Psoas muscle (tissue), 8 donors: ENCODE results near the gene NEK9. TPM values are rescaled to one million over a fixed set of nuclear protein-coding genes. Genes with fewer than 3 reads are reported as not detected.

Source experiments
- ATAC-seq, 4 donors: fragments of 200-7000 bp; cut with Tn5 transposase; one replicate each; pipeline ENCODE4 v1.9.1; 2020; ENCODE audit warnings: moderate library complexity in 3 of 4, mild to moderate bottlenecking in 2 of 4
- DNase-seq, 2 donors: peaks; one replicate each; pipeline ENCODE4 v3.0.0-alpha.2; 2020
- H3K27ac ChIP-seq: fragments of 200-600 bp; one replicate; pipeline ENCODE4 v1.8.0; 2022
- H3K27me3 ChIP-seq, 3 donors: fragments of 200-600 bp in 1 of 3; one replicate each; pipeline versions ENCODE4 v1.6.1 to v1.8.0; 2013 to 2022; ENCODE audit warnings: low read length in 2 of 3, mild to moderate bottlenecking in 2 of 3, moderate library complexity in 1 of 3; ENCODE audit not compliant: insufficient read depth in 3 of 3
- H3K36me3 ChIP-seq, 2 donors: fragments of 200-600 bp in 1 of 2; one replicate each; pipeline versions ENCODE4 v1.6.1 to v1.8.0; 2013 to 2022; ENCODE audit warnings: low read depth in 1 of 2, mild to moderate bottlenecking in 1 of 2, moderate library complexity in 1 of 2; ENCODE audit not compliant: insufficient read depth in 1 of 2
- H3K4me1 ChIP-seq: fragments of 200-600 bp; one replicate; pipeline ENCODE4 v1.8.0; 2022
- H3K4me3 ChIP-seq: fragments of 200-600 bp; one replicate; pipeline ENCODE4 v1.8.0; 2022; ENCODE audit warnings: mild to moderate bottlenecking
- H3K9me3 ChIP-seq: fragments of 200-600 bp; one replicate; pipeline ENCODE4 v1.8.0; 2022
- CTCF ChIP-seq: fragments of 200-600 bp; IDR thresholded peaks from one replicate; pipeline ENCODE4 v1.8.0; 2022; ENCODE audit warnings: antibody characterized with exemption
- WGBS, 3 donors: extraction: QIAGEN DNeasy Blood & Tissue Kit; methylation state at CpG; one replicate each; pipeline versions ENCODE4 v1.1.6 to v1.1.7; 2013; 5-methylcytosine and 5-hydroxymethylcytosine counted together
- intact Hi-C, 2 donors: fragments of 100-400 bp; cut with DNase I; formaldehyde crosslinking; loops; one replicate each; pipeline versions ENCODE4 v1.11.0 to v1.14.2; 2022
- polyA plus RNA-seq, 3 donors: library from polyadenylated mRNA; stranded (reverse); fragments of 200-250 nt; gene quantifications; one replicate each; pipeline ENCODE4 v1.2.3, GENCODE V29; 2013
- total RNA-seq, 4 donors: library from RNA; stranded (reverse); fragmentation: NEBNext Ultra II Directional in 2 of 4; extraction: Animal tissue kit (Norgen Biotek cat#: 25700) in 2 of 4; gene quantifications; one replicate each; pipeline versions ENCODE4 v1.2.1 to v1.2.4, GENCODE V29; 2021 to 2023
- donor health status: healthy with polysubstance abuse.
- donor health status: DM: no; HTN: no; CAD: no; lungs with moderate emphysema.
- donor health status: Bipolar disorder and iron deficiency.
- donor health status: healthy.
- donor health status: DM: yes; HTN: yes; CAD: no.
- donor health status: DM: no; HTN: no; CAD: no.
- donor health status: DM: no; HTN: no; CAD: no.
- donor health status: DM: yes; HTN: yes; CAD: no.

NEK9 gene
- total and polyA plus RNA-seq, 7 donors: 17.9 to 116 (median 69.1) TPM

DNA sequence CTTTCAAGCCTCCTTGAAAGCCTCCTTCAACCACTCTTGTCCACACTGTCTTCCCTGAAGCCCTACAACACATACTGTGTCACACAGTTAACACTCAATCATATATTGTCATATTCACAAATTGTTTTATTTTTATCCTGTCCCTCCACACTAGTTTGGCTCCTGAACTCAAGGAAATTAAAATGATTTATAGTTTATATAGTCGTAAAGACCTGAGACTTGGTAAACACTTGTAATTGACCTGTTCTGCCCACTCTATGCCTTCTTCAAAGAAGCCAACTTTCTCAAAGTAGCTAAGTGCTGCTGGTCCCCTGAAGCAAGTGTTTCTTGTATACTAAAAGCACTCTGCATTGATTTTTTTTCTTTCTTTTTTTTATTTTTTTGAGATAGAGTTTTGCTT is 15.6 kb upstream of the NEK9 start:
- intact Hi-C loops: no loop called here
- Histone ChIP-seq H3K4me3 (no peak overlapping the region), H3K9me3 (no peaks in the 10 kb centered on the region), H3K27me3 (no peaks in the 10 kb centered on the region), H3K27ac (peak overlapping the region; percentile 20), H3K36me3 (peaks cover 0 to 18% of the 10 kb centered on the region in 2 donors), H3K4me1 (peaks cover 43% of the 10 kb centered on the region)
- no peak for TF ChIP-seq CTCF
- DNase-seq (no peak), ATAC-seq (no peak)
- 13 to 18% (median 18%) methylated on average over 1 of the region's 1 CpG for WGBS, 3 donors

DNA sequence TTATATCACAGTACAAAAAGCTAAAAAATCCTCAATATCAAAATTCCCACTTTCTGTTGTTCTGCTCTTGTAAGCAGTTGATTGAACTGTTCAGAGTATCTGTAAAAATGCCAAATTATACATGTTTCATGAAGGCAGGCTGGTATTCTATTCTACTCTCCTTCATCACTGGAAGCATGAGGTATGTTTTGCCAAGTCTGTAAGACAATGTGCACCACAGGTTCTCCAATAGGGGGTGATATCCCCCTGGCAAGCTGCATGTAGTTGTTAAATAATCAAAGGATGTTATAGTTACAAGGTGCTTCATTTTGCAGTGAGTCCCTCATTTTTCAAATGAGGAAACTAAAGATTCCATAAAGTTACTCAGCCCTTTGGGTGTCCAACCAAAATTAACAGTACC is 15.1 kb upstream of the NEK9 start:
- peak; percentile 20 for TF ChIP-seq CTCF
- Histone ChIP-seq H3K9me3 (no peaks in the 10 kb centered on the region), H3K4me1 (peaks cover 43% of the 10 kb centered on the region), H3K4me3 (no peak overlapping the region), H3K27ac (peak overlapping the region; percentile 20), H3K27me3 (no peaks in the 10 kb centered on the region), H3K36me3 (peaks cover 0 to 13% of the 10 kb centered on the region in 2 donors)
- DNase-seq (no peak), ATAC-seq (peak in 3 of 4 donors; percentile 42 to 60 (median 49))
- intact Hi-C loops: no loop called here

DNA sequence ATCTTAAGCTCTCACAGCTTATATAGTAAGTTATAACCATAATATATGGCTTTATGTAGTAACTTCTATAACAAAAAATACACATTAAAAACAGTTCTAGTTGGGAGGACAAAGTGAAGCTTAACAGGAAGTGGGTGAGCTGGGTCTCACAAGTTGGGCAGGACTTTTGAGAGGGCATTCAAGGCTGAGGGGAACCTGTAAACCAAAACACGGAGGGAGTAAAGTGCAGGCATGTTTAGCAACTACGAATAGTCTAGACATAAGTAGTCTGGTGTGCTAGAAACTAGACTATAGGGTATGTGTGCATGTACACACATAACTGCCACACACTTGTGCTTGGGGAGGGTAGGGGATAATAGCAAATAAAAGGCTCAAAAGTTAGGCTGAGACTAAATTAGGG is 14.2 kb upstream of the NEK9 start:
- no peak overlapping the region for H3K27ac ChIP-seq
- 83 to 93% (median 83%) methylated on average over 2 of the region's 2 CpGs for WGBS, 3 donors
- no peak for TF ChIP-seq CTCF
- intact Hi-C loops: no loop called here
- peaks cover 0 to 13% of the 10 kb centered on the region in 2 donors for H3K36me3 ChIP-seq
- DNase-seq: no peak
- H3K4me3 ChIP-seq: no peak overlapping the region
- H3K9me3 ChIP-seq: no peaks in the 10 kb centered on the region
- no peak for ATAC-seq
- no peaks in the 10 kb centered on the region for H3K27me3 ChIP-seq
- peaks cover 43% of the 10 kb centered on the region for H3K4me1 ChIP-seq

GRCh38 chr14:75140620-75141019 is 13.8 kb upstream of the NEK9 start:
- ATAC-seq (no peak), DNase-seq (no peak)
- Histone ChIP-seq H3K27ac (no peak overlapping the region), H3K36me3 (peaks cover under 1 to 15% of the 10 kb centered on the region in 2 donors), H3K4me1 (peaks cover 43% of the 10 kb centered on the region), H3K9me3 (no peaks in the 10 kb centered on the region), H3K4me3 (no peak overlapping the region), H3K27me3 (no peaks in the 10 kb centered on the region)
- intact Hi-C loops: no loop called here
- TF ChIP-seq CTCF: no peak
- WGBS, 3 donors: 93 to 94% (median 93%) methylated on average over 2 of the region's 2 CpGs

DNA sequence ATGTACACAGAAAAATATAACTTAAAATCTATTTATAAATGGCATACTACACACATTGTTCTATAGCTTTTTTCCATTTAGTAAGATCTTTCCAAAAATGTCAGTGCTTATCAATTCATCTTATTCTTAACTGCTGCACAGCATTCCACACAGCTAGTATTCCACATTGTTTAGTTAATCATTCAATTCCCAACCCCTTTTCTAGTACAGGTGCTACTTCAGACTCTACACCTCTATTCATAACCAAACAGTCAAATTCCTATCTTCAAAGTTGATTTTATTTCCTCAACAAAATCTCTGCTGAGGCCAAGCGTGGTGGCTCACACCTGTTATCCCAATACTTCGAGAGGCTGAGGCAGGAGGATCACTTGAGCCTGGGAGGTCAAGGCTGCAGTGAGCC is 12.3 kb upstream of the NEK9 start:
- ATAC-seq: no peak
- H3K4me1 ChIP-seq: peaks cover 39% of the 10 kb centered on the region
- H3K4me3 ChIP-seq: no peak overlapping the region
- peaks cover 3 to 20% of the 10 kb centered on the region in 2 donors for H3K36me3 ChIP-seq
- TF ChIP-seq CTCF: no peak
- intact Hi-C loops: no loop called here
- H3K27me3 ChIP-seq: no peaks in the 10 kb centered on the region
- no peaks in the 10 kb centered on the region for H3K9me3 ChIP-seq
- DNase-seq: no peak
- 69 to 77% (median 73%) methylated on average over 2 of the region's 2 CpGs for WGBS, 3 donors
- H3K27ac ChIP-seq: peak overlapping the region; percentile 46
